ENCODE results near the gene DCST2.

The DCST2 gene

GRCh38 chr1:155033524-155033923, at the start of gene DCST2, which contains the start of gene DCST1:
Gene DCST2, minus strand, starts transcription at chr1:155033781. Its CDS starts 80 bp downstream, at chr1:155033701.
Gene DCST1, plus strand, starts transcription at chr1:155033824. Its CDS starts 213 bp downstream, at chr1:155034037.
- no peak for DNase-seq (ENCODE audit: low read depth, low spot score)

GRCh38 chr1:155083052-155083541, 49.5 kb upstream of the DCST2 start:
- DNase-seq (ENCODE audit: low read depth, low spot score): no peak

GRCh38 chr1:155082301-155083051, 48.9 kb upstream of the DCST2 start:
- no peak for DNase-seq (ENCODE audit: low read depth, low spot score)

GRCh38 chr1:155081472-155082300, 48.1 kb upstream of the DCST2 start:
- no peak for DNase-seq (ENCODE audit: low read depth, low spot score)

GRCh38 chr1:155080312-155081228, 47.0 kb upstream of the DCST2 start:
- no peak for DNase-seq (ENCODE audit: low read depth, low spot score)

GRCh38 chr1:155079487-155080311, 46.1 kb upstream of the DCST2 start:
- no peak for DNase-seq (ENCODE audit: low read depth, low spot score)

GRCh38 chr1:155079210-155079486, 45.6 kb upstream of the DCST2 start:
- DNase-seq (ENCODE audit: low read depth, low spot score): no peak

- no peak for DNase-seq (ENCODE audit: low read depth, low spot score)
Measured at GRCh38 chr1:155078469-155079209, 45.1 kb upstream of the DCST2 start, which contains the start of gene EFNA3. Gene EFNA3, plus strand, starts transcription at chr1:155078837. Its CDS starts 105 bp downstream, at chr1:155078942.

- no peak for DNase-seq (ENCODE audit: low read depth, low spot score)
Measured at GRCh38 chr1:155077758-155078445, 44.3 kb upstream of the DCST2 start.

- DNase-seq (ENCODE audit: low read depth, low spot score): no peak
Measured at GRCh38 chr1:155077346-155077745, 43.8 kb upstream of the DCST2 start.

GRCh38 chr1:155076371-155076770, 42.8 kb upstream of the DCST2 start:
- DNase-seq (ENCODE audit: low read depth, low spot score): no peak

GRCh38 chr1:155075535-155075934, 42.0 kb upstream of the DCST2 start:
- DNase-seq (ENCODE audit: low read depth, low spot score): no peak

- no peak for DNase-seq (ENCODE audit: low read depth, low spot score)
Measured at GRCh38 chr1:155073377-155074242, 40.0 kb upstream of the DCST2 start.

- no peak for DNase-seq (ENCODE audit: low read depth, low spot score)
Measured at GRCh38 chr1:155072531-155073289, 39.1 kb upstream of the DCST2 start.

- no peak for DNase-seq (ENCODE audit: low read depth, low spot score)
Measured at GRCh38 chr1:155071701-155072100, 38.1 kb upstream of the DCST2 start.

GRCh38 chr1:155070721-155071569, 37.4 kb upstream of the DCST2 start:
- DNase-seq (ENCODE audit: low read depth, low spot score): no peak

- no peak for DNase-seq (ENCODE audit: low read depth, low spot score)
Measured at GRCh38 chr1:155070158-155070621, 36.6 kb upstream of the DCST2 start.

All from brain pericyte (primary cell).